Activated CD8-positive, alpha-beta memory T cell treated with anti-CD3 and anti-CD28 coated beads, Interleukin-2, amount 50 U/mL, for 24 hours (primary cell): ENCODE measurements around the gene CRTC1.

Experiments used
- DNase-seq: peaks from one replicate; pipeline ENCODE4 v3.0.0-alpha.2; 2020; ENCODE audit errors: extremely low read depth

Gene CRTC1, protein sequence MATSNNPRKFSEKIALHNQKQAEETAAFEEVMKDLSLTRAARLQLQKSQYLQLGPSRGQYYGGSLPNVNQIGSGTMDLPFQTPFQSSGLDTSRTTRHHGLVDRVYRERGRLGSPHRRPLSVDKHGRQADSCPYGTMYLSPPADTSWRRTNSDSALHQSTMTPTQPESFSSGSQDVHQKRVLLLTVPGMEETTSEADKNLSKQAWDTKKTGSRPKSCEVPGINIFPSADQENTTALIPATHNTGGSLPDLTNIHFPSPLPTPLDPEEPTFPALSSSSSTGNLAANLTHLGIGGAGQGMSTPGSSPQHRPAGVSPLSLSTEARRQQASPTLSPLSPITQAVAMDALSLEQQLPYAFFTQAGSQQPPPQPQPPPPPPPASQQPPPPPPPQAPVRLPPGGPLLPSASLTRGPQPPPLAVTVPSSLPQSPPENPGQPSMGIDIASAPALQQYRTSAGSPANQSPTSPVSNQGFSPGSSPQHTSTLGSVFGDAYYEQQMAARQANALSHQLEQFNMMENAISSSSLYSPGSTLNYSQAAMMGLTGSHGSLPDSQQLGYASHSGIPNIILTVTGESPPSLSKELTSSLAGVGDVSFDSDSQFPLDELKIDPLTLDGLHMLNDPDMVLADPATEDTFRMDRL

DNA sequence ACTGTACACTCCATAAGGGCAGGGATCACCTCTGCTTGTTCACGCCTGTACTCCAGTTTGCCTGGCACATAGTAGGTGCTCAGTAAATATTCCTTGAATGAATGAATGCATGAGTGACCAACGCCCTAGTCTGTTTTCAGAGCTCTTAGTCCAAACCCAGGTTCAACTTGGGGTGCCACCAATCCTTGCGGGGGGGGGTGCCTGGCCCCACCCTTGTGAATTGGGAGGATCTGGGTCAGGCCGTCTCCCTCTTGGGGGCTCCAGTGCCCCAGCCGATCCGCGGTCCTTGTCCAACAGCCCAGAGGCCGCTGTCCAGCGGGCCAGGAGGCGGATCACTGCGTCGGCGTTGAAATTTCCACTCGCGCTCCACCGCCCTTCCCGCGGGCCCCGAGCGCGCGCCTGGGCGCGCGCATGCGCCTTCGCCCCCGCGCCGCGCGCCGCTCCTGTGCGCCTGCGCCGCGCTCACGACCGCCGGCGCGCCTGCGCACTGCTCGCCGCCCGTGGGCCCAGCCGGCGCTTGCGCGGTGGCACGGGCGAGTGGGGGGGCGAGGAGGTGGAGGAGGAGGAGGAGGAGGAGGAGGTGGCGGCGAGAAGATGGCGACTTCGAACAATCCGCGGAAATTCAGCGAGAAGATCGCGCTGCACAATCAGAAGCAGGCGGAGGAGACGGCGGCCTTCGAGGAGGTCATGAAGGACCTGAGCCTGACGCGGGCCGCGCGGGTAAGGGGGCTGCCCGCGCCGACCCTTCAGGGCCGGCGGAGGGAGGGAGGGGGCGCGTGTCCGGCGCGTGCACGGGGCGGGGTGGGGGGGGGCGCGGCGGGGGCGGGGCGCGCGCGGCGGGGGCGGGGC lies at the start of gene CRTC1:
TSS of gene CRTC1 (plus strand) at position 572 of the 849 bp plus-strand sequence. CDS start at position 595, 23 bp downstream.
- peak; percentile 74 for DNase-seq

DNA sequence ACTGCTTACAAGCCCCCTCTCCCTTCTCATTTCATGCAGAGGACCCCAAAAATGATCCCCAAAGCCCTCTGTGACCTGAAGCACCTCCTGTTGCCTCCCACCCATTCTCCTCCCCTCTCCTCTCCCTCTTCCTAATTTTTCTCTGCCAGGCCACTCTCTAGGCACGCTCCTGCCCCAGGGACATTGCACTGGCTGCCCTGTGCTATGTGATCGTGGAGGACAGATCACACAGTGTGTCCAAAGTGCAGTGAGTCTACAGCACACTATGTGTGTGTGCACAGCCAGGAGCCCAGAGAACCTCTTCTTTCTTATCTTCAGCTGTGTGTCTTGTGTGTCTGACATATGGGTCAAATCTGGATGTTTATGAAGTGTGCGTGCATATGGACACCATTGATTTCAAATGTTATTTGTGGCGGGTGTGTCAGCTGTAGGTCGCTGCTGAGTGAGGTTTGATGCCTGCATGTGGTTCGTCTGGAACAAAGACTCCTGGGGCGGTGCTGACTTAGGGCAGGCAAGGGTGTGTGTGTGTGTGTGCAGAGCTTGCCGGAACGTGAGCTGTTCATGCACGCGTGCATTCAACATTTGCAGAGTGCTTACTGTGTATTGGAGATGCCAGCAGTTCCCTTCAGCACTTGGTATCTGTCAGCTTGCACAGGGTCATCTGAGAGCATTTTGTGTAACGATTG lies 48.7 kb upstream of the CRTC1 start:
- no peak for DNase-seq

DNA sequence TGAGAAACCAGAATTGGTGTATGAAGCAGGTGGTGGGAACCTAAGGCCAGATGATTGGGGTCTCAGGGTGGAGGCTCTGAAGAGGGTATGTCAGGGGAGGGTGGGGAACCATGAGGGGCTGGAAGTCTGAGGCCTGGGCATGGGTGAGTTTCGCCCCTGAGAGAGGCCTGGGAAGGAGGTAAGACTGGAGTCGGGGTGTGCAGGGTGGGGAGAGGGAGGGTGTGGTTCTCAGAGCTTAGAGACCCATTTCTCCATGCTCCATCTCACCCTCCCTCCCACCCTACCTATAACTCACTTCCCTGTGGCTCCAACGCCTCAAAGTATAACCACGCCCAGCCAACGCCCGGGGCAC lies 47.7 kb upstream of the CRTC1 start:
- no peak for DNase-seq

DNA sequence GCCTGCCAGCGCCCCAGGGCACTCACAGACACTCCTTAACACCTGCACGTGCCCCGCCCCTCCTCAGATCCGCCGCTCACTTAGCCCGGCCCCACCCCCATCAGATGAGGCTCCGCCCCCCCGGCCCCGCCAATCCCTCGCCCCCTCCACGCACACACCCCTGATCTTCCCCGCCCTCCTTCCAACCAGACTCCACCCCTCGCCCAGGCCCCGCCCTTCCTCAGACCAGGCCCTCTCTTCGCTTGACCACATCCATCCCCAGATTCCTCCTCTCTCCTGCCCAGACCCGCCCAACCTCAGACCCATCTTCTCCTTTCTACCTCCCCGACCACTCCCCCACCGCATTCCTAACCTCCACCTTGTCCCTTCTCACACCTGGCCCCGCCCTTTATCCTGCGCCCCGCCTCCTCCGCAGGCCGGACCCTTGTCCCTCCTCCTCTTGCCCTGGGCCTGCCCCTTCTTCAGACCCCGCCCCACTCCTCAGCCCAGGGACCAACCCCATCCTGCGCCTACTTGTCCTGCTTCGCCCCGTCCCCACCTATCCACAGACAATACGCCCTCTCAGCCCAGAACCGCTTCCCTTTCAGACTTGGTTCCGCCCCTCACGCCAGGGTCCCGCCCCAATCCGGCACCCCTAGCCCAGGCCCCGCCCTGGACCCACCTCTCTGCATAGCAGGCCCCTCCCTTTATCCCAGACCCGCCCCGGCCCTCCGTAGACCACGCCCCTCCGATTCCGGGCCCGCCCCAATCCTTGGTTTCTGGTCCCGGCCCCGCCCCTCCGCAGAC lies 47.1 kb upstream of the CRTC1 start:
- peak; percentile 98 for DNase-seq

DNA sequence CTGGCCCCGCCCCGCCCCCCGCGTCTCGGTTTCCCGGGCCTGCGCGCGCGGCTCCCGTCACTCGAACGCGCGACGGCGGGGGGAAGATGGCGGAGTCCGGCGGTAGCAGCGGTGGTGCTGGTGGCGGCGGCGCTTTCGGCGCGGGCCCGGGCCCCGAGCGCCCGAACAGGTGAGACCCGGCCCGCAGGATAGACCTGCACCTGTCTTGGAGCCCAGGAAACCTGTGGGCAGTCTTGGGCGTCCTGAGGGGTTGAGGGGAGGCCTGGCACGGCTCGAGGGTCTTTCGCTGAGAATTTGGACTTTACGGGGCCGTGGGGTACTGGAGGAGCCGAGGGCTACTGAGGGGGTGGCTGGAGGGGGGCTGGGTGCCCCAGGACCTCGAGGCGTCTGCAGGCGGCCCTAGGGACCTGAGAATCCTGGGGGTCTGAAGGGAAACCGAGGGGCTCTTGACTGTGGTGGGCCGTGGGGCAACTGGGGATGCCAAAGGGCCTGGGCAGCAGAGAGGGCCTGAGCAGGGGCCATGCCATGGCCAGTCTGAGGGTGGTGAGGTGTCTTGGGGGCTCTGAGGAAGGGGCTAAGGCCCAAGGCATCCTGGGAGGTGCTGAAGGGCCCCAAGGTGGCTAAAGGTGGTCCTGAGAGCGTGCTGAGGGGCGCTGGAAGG lies 46.4 kb upstream of the CRTC1 start, which contains the start of gene KLHL26:
TSS of gene KLHL26 (plus strand) at position 60 of the 661 bp plus-strand sequence. CDS start at position 87, 27 bp downstream.
- DNase-seq = no peak

DNA sequence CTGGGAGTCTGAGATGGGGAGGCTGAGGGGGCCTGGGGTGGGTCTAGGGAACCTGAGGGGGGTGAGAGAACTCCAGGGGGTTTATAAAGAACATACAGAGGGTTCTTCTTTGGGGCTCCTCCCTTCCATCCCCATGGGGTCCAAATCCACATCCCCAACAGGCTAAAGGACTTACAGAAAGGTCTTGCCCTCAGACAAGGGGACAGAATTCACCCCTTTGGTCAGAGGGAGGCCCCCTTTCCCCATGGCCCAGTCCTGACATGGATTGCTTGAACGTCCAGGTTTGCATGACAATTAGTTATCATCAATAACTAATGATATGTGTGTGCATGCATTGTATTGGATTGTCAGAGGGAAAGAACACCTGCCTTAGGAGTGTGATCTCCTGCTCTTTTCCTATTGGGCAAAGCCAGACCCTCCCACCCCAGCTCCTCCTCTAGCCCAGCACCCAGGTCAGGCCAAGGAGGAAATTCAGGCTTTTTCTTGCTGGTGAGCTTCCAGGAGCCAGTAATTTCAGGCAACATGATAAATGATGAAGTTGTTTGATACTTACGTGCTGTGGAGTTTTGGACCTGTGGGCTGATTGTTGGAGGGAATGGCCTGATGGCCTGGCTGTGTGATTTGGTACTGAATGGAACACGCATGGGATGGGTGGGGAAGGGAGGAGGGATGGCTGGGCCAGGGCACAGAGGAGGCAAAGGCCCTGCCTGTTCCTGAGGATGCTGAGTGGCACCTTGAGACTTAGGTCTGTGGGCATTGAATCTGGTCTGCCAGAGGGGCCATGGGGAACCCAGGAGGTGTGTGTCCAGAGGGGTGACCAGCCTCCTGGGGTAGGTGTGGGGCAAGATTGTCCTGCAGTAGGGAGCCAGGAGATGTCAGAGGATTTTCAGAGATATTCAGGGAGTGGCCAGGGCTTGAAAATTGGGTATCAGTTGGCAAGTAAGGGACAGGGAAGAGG lies 45.5 kb upstream of the CRTC1 start:
- no peak for DNase-seq

DNA sequence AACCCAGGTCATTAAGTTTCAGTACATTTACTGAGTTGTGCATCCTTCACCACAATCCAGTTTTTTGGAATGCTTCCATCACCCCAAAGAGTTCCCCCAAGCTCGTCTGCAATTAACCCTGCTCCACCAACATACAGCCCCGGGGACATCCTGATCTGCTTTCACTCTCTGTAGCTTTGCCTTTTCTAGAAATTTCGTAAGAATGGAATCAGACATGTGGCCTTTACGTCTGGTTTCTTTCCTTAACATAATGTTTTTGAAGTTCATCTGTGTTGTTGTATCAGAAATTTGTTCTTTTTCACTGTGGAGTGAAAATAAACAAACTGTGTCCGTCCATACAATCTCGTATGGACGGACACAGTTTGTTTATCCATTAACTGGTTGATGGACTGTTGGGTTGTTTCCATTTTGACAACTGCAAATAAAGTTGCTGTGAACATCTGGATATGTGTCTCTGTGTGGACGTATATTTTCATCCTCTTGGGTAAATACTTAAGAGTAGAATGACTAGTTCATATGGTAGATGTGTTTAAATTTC lies 43.7 kb upstream of the CRTC1 start:
- DNase-seq = no peak

DNA sequence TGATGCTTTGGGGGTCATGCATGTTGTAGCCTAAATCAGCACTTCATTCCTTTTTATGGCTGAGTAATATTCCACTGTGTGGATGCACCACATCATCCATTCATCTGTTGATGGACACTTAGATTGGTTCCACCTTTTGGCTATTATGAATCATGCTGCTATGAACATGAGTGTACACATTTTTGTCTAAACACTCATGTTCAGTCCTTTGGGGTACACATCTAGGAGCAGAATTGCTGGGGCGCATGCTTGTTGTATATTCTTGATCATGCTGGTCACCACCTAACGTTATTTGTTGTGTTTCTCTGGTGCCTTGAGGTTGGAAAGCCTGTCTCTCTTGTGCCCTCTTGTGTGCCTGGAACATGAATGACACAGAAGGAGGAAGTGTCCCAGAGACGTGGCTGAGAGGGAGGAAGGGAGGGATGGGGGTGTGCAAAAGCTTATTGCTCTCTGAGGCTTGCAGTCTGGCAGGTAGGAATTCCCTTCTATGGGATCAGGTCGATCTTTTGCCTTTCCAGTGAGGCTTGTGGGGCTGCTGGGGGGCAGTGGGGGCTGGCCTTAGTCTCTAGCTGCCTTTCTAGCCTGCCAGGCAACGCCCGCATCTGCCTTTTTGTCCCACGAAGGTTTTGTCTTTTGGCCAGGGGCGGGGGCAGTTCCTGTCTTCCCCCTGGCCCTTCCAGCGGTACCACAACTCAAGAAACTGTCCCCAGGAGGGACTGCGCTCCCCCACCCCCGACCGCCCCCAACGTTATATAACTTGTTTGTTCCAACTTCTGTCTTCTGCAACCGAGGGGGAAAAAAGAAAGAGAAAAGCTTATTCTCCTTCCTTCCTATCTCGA lies 39.1 kb upstream of the CRTC1 start:
- no peak for DNase-seq

DNA sequence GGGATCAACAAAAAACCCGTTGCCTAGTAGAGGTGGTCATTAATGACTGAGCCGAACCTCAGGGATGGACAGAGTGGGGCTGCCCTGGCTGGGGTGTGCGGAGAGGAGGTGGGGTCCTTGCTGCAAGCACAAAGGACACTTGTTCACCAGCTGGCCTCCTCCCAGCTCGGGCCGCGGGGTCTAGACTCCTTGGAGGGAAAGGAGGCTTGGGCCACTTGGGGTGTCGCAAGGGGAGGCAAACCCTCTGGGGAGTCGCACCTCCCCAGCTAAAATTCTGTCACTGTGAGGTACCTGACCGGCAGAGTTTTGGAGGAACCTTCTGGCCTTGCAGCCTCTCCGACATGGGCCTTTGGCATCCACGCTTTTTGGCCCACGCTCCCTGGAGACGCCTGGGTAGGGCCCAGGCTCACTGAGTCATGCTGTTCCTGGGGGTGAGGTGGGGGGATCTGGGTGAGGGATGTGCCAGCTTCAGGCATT lies 38.4 kb upstream of the CRTC1 start:
- no peak for DNase-seq

DNA sequence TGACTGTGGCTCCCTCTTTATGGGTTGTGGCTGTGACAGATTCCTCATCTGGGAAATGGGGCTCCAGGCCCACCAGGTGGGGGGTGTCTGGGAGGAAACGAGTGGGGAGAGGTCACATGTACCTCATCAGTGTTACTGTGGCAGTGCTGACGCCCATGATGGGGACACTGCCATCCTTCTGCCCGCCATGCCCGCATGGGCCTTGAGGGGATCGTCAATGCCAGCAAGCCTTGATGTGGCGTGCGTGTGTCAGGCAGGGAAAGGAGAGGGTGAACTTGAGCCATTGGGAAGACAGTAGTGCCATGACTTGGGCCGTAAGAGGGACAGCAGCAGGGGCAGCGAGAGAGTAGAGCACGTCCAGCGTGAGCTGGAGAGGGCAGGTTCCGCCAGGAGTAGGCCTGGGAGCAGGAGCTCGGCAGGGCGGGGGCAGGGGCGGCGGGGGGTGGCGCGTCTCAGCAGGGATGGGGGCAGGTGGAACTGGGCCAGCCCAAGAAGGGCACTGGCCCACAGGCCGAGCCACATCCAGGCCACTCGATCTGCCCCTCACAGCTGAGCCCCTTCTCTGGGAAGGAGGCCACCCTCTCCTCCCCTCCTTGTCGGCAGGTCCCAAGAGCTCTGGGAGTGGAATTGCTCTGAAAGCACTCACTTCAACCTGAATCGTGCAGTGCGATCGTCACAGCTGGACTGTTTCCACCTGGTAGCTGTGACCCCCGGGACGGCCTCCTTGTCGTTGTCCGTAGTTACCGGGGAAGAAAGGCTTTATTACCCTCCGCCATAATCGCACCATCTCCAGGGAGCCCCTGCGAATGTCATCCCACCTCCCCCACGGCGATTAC lies 36.7 kb upstream of the CRTC1 start:
- no peak for DNase-seq

DNA sequence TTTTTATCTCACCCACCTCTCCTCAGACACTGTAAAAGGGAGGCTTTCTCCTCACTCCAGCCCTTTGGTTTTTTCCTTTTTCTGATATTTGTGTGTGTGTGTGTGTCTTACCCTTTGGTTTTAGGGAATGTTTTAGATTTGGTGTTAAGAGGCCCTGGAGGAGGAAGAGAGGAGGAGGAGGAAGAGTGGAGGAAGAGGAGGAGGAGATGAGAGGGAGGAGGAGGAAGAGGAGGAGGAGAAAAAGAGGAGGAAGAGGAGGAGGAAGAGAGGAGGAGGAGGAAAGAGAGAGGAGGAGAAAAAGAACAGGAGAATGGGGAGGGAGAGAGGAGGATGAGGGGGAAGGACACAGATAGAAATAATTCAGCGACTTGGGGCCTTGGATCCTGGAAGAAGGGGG lies 36.1 kb upstream of the CRTC1 start:
- no peak for DNase-seq

DNA sequence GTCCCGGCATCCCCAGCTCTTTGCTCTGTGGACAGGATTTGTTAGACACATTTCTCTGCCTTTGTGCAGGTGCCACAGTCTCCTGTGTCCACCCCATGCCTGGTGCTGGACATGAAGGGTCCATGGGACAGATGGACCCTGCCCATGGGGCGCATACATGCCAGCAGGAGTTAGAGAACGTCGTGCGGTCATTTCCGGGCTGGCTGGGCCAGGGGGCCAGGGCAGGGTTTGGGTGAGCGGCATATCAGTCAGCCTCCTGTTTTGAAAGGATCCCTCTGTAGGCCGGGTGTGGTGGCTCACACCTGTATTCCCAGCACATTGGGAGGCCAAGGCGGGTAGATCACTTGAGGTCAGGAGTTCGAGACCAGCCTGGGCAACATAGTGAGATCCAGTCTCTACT lies 35.7 kb upstream of the CRTC1 start:
- DNase-seq = no peak

DNA sequence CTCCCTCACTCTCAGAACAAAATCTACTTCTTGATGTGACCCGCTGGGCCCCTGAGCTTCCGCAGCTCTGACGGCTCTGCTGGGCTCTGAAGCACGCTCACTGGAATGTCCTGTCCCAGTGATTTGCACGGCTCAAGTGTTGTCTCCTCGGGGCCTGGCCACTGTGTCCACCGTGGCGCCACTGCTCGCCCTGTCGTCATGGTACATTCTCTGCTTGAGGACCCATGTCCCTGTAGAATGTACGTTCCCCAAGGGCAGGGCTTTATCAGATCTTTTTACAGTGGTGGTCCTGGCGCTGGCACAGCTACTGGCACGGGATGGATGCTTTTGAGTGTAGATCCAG lies 34.5 kb upstream of the CRTC1 start:
- DNase-seq = no peak

DNA sequence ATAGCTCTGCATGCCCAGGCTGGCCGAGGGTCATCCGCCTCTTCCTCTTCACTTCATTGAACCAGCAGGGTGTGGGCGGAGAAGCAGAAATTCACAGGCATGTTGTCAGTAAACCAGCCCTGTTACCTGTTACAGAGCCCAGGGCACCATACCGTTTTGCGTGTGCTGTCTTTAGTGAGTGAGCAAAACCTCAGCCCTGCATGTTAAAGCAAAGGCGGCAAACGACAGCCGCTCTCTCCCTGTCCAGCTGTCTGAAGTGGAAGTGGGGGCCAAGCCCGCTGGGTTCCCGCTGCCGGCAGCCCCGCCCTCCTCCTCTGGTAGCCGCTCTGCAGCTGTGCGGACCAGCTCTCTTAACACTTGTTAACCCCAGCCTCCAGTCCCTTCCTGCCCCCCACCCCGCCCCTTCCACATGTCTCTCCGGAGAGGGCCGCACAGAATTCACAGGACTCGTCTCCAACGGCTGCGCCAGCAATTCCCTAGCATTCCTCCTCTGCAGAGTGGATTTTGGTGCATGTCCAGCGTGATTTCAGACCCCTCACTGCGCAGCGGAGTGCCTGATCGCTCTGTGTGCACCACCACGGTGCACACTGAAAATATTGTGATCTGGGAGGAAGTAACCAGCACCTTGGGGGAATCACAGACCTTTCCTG lies 34.0 kb upstream of the CRTC1 start:
- no peak for DNase-seq

DNA sequence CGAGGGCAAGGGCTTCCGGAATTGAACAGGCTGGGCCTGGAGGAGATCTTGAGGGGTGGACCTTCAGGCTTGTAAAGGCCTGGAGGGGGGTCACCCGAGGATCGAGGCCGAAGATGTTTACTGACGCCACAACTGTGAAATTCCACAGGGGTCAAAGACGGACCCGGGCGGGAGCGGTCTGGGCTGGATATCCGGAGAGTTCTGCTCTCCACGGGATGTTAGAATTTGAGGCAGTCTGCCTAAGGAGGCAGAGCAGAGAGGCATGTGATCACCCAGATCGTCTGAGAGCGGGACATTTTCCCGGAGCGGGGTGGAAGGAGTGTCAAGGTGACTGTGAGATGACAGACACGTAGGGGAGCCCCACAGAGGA lies 33.5 kb upstream of the CRTC1 start:
- DNase-seq = no peak

DNA sequence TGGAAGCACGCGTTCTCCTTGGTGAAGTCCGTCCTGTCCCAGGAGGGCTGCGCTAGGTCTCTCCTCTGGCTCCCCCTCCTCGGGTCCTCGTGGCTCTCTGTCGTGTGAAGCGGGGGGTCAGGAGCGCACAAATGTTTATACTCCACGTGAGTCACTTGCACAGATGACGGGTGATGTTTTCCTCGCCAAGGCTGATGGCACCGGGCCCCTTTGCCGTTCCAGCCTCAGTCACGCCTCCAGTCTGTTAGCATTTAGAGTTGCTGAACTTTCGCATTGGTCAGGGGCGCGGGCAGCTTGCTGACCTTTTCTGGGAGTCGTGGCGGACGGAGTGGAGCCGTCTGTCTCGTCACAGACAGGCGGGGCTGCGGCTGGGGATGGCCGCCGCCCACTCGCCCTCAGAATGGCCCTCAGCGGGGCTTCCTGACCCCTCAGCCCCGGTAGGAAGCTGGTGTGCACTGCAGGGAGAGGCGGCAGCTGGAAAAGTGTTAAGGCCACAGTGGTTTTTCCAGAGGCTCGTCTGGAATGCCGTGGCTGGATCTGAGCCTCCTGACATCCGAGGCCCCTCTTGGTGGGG lies 32.9 kb upstream of the CRTC1 start:
- DNase-seq = no peak
